A673 (cell line): ENCODE measurements around the gene ALDH1A3. TPM values are rescaled to one million over a fixed set of nuclear protein-coding genes. Genes with fewer than 3 reads are reported as not detected.

Experiments
- BruUV-seq: library from RNA; stranded (reverse); fragments of 400-500 nt; replicated peaks from 2 replicates; lab custom pipeline; 2021; lab: Mats Ljungman, UMichigan
- CTCF ChIA-PET: fragments of 300-600 bp; sonication (Branson Sonifier 250); formaldehyde crosslinking; loops from one replicate; lab custom pipeline; 2022; ENCODE audit warnings: antibody characterized with exemption; lab: Charles Lee
- POLR2A ChIA-PET: fragments of 300-600 bp; sonication (Branson Sonifier 250); formaldehyde crosslinking; loops from one replicate; lab custom pipeline; 2022; ENCODE audit warnings: antibody characterized with exemption; ENCODE audit not compliant: low non-redundant PET; lab: Charles Lee
- DNase-seq: peaks from one replicate; pipeline ENCODE4 v3.0.0-alpha.2; 2015; ENCODE audit warnings: low spot score
- H3K27ac ChIP-seq: fragments of 200-600 bp; sonication (generic); 2 replicates; pipeline ENCODE4 v1.5.1; 2016; ENCODE audit warnings: mixed run types, low read depth, mild to moderate bottlenecking, mixed read lengths, antibody characterized with exemption, low read length; ENCODE audit not compliant: poor library complexity, severe bottlenecking
- H3K27me3 ChIP-seq: fragments of 200-600 bp; sonication (generic); replicated peaks from 2 replicates; pipeline ENCODE4 v1.6.1; 2017; ENCODE audit warnings: mixed run types, low read depth, mild to moderate bottlenecking, mixed read lengths, antibody characterized with exemption, low read length; ENCODE audit not compliant: insufficient read depth, poor library complexity
- H3K36me3 ChIP-seq: fragments of 200-600 bp; sonication (generic); 2 replicates; pipeline ENCODE4 v1.6.1; 2016; ENCODE audit warnings: mixed run types, mild to moderate bottlenecking, mixed read lengths, antibody characterized with exemption, low read length; ENCODE audit not compliant: insufficient read depth, poor library complexity, severe bottlenecking
- H3K4me1 ChIP-seq: fragments of 200-600 bp; sonication (generic); 2 replicates; pipeline ENCODE4 v1.6.1; 2017; ENCODE audit warnings: mixed run types, mild to moderate bottlenecking, mixed read lengths, antibody characterized with exemption, low read length; ENCODE audit not compliant: insufficient read depth, poor library complexity, severe bottlenecking
- H3K4me3 ChIP-seq: fragments of 200-600 bp; sonication (generic); 2 replicates; pipeline ENCODE4 v1.5.1; 2016; ENCODE audit warnings: low read depth, mixed run types, mild to moderate bottlenecking, mixed read lengths, low read length; ENCODE audit not compliant: poor library complexity, severe bottlenecking
- H3K9me3 ChIP-seq: fragments of 200-600 bp; sonication (generic); 2 replicates; pipeline ENCODE4 v1.6.1; 2016; ENCODE audit warnings: mixed run types, low read depth, mild to moderate bottlenecking, mixed read lengths, antibody characterized with exemption, low read length; ENCODE audit not compliant: poor library complexity, severe bottlenecking
- CTCF ChIP-seq: fragments of 300-800, 200-600 bp; sonication (generic); conservative IDR thresholded peaks from 2 replicates; pipeline ENCODE4 v1.5.1; 2017; ENCODE audit warnings: low read depth, mild to moderate bottlenecking, antibody characterized with exemption, low read length, moderate library complexity, mixed read lengths
- EZH2 ChIP-seq: fragments of 200-600 bp; sonication (generic); IDR thresholded peaks from 2 replicates; pipeline ENCODE4 v1.6.1; 2017; ENCODE audit warnings: borderline replicate concordance, low read depth, mild to moderate bottlenecking, mixed read lengths, antibody characterized with exemption, low read length; ENCODE audit not compliant: poor library complexity, severe bottlenecking
- intact Hi-C: fragments of 100-400 bp; cut with micrococcal nuclease; formaldehyde crosslinking; loops from one replicate; pipeline ENCODE4 v1.10.0; 2022; ENCODE audit not compliant: unreplicated experiment
- total RNA-seq: library from RNA; stranded (reverse); gene quantifications from 2 replicates; pipeline ENCODE4 v1.2.3, GENCODE V29; 2021

ALDH1A3 gene
- total RNA-seq, 1 experiment from 2014 or later, result 0.19 TPM

GRCh38 chr15:100844167-100844566 is 35.5 kb upstream of the ALDH1A3 start:
- Histone ChIP-seq H3K27ac (no peak overlapping the region), H3K4me1 (no peaks in the 10 kb centered on the region), H3K36me3 (no peaks in the 10 kb centered on the region), H3K9me3 (no peaks in the 10 kb centered on the region), H3K4me3 (no peak overlapping the region), H3K27me3 (no peaks in the 10 kb centered on the region)
- ChIA-PET CTCF (no interaction called here), POLR2A (no interaction called here)
- intact Hi-C loops, result no loop called here
- TF ChIP-seq CTCF, result no peak
- TF ChIP-seq EZH2, result no peak
- DNase-seq, result no peak
- no TSS peak for BruUV-seq

- no peak for TF ChIP-seq CTCF
- no peak for TF ChIP-seq EZH2
- BruUV-seq, result no TSS peak
- intact Hi-C loops, result no loop called here
- Histone ChIP-seq H3K36me3 (no peaks in the 10 kb centered on the region), H3K27me3 (no peaks in the 10 kb centered on the region), H3K4me1 (no peaks in the 10 kb centered on the region), H3K4me3 (no peak overlapping the region), H3K27ac (no peak overlapping the region), H3K9me3 (no peaks in the 10 kb centered on the region)
- ChIA-PET CTCF (no interaction called here), POLR2A (no interaction called here)
- DNase-seq, result no peak
These were observed 34.9 kb upstream of the ALDH1A3 start for GRCh38 chr15:100844778-100845177.

- BruUV-seq, result no TSS peak
- Histone ChIP-seq H3K4me1 (no peaks in the 10 kb centered on the region), H3K27me3 (no peaks in the 10 kb centered on the region), H3K4me3 (no peak overlapping the region), H3K36me3 (no peaks in the 10 kb centered on the region), H3K9me3 (no peaks in the 10 kb centered on the region), H3K27ac (no peak overlapping the region)
- ChIA-PET CTCF (no interaction called here), POLR2A (no interaction called here)
- DNase-seq, result no peak
- intact Hi-C loops, result no loop called here
- no peak for TF ChIP-seq EZH2
- TF ChIP-seq CTCF, result no peak
These were observed 32.4 kb upstream of the ALDH1A3 start for GRCh38 chr15:100847194-100847593.
